Measurements from ENCODE around the gene RRH. TPM values are rescaled to one million over a fixed set of nuclear protein-coding genes. Genes with fewer than 3 reads are reported as not detected.
"Not testable (repeated sequence)": the region's sequence is repeated elsewhere in the genome, so short reads cannot be mapped to it uniquely, and the experiment has no call there.

Gene RRH
- total RNA-seq, 1 donor from 2014 or later = not detected

DNA sequence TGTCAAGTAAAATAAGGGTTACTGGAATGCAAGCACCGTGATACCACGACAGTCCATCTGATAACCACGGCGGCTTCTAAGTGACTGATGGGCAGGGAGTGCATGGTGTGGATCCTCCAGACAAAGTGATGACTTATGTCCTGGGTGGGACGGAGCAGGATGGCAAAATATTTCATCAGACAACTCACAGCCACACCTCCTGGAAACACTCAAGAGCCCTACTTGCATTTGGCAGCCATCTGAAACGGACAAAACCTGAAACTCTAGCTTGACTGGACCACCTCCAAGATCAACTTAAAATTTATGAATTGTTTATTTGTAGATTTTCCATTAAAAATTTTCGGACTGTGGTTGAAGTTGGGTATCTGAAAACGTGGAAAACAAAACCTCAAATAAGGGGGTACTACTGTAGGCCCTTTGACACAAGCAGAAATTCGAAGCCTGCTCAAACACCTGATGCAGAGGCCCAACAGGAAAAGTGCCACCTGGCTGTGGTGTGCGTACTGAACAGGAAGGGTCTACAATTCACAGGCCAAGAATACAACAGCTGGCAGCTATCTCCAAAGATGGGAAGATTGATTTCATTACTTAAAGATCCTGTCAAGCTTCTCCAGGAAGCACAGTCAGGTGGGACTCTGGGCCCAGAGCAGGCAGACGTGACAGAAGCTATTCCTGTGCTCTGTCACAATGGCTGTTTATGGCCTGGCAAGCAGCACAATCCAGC, 46.2 kb downstream of the RRH start:
- Histone ChIP-seq H3K36me3 (no peaks in the 10 kb centered on the region), H3K4me1 (no peaks in the 10 kb centered on the region), H3K27me3 (no peaks in the 10 kb centered on the region), H3K9me3 (no peaks in the 10 kb centered on the region), H3K27ac (no peak overlapping the region), H3K4me3 (no peak overlapping the region)
- intact Hi-C loops (cut with DNase I) = no loop called here
- TF ChIP-seq CTCF (IDR thresholded peaks at IDR 0.05) = no peak
- DNase-seq (ENCODE audit: low spot score in 2 of 2) = no peak

DNA sequence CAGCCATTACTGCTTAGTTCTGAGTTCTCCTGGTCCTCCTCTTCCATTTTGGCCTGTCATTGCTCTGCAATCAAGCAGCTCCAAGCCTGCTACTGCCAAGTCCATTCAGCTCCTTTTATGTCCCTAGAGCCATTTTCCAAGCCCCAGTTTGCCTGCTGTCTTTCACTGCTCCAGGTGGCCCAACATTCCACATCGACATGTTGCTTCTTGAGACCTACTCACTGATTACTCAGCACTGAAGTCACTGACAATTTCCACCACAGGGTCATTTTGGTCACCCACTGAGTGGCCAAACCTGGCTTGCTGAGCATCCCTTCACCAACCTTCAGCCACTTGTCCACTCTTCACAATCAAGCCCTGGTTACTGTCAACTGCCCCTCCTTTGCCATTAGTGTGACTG, 47.3 kb downstream of the RRH start:
- H3K4me3 ChIP-seq = no peak overlapping the region
- DNase-seq (ENCODE audit: low spot score in 2 of 2) = no peak
- H3K27ac ChIP-seq = no peak overlapping the region
- no peak for TF ChIP-seq CTCF (IDR thresholded peaks at IDR 0.05)
- no peaks in the 10 kb centered on the region for H3K4me1 ChIP-seq
- no peaks in the 10 kb centered on the region for H3K9me3 ChIP-seq
- intact Hi-C loops (cut with DNase I) = no loop called here
- no peaks in the 10 kb centered on the region for H3K27me3 ChIP-seq
- no peaks in the 10 kb centered on the region for H3K36me3 ChIP-seq

DNA sequence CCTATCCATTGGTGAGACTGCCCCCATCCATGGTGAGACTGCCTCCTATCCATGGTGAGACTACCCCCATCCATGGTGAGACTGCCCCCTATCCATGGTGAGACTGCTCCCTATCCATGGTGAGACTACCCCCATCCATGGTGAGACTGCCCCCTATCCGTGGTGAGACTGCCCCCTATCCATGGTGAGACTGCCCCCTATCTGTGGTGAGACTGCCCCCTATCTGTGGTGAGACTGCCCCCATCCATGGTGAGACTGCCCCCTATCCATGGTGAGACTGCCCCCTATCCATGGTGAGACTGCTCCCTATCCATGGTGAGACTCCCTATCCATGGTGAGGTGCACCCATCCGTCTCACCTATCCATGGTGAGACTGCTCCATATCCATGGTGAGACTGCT, 47.8 kb downstream of the RRH start:
- DNase-seq (ENCODE audit: low spot score in 2 of 2); intact Hi-C loops (cut with DNase I); H3K36me3 ChIP-seq; H3K4me1 ChIP-seq; H3K27me3 ChIP-seq; H3K9me3 ChIP-seq; H3K4me3 ChIP-seq; H3K27ac ChIP-seq: not testable (repeated sequence)

GRCh38 chr4:109876634-109877265, 49.0 kb downstream of the RRH start:
- Histone ChIP-seq H3K9me3 (no peaks in the 10 kb centered on the region), H3K4me3 (no peak overlapping the region), H3K4me1 (no peaks in the 10 kb centered on the region), H3K27me3 (no peaks in the 10 kb centered on the region), H3K27ac (no peak overlapping the region), H3K36me3 (no peaks in the 10 kb centered on the region)
- no peak for DNase-seq (ENCODE audit: low spot score in 2 of 2)
- intact Hi-C loops (cut with DNase I) = no loop called here
- no peak for TF ChIP-seq CTCF (IDR thresholded peaks at IDR 0.05)

DNA sequence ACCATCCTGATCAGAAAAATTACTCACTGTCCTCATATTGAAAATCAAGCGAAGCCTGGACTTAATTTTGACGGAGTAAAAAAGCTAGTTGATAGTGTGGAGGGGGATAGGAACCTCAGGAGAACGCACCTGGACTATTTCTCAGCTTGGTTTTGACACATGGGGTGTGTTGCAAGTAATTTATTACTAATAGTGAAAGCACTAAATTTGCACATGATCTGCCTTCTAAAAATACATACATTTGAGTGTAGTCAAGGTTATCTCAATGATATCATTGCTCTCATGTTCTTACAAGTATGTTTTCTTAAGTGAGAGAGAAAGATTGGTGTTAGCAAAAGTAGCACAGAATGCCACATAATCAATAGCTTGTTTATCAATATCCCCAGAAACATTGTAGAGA, 49.6 kb downstream of the RRH start:
- H3K4me1 ChIP-seq = no peaks in the 10 kb centered on the region
- DNase-seq (ENCODE audit: low spot score in 2 of 2) = no peak
- H3K27me3 ChIP-seq = no peaks in the 10 kb centered on the region
- H3K36me3 ChIP-seq = no peaks in the 10 kb centered on the region
- no peak for TF ChIP-seq CTCF (IDR thresholded peaks at IDR 0.05)
- no peak overlapping the region for H3K27ac ChIP-seq
- H3K4me3 ChIP-seq = no peak overlapping the region
- H3K9me3 ChIP-seq = no peaks in the 10 kb centered on the region
- intact Hi-C loops (cut with DNase I) = no loop called here

DNA sequence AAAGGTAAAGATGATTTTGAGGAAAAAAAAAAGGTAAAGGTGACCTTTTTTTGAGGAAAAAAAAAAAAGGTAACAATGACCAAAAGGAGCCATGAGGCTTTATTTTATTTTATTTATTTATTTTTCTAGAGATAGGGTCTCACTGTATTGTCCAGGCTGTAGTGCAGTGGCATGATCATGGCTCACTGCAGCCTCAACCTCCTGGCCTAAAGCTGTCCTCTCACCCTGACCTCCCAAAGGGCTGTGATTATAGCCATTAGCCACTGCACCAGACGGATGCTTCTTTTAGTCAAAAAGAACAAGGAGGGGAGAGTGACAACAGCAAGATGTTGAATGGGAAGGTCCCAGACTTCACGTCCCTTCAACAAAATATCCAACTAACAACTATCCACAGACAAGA, 50.6 kb downstream of the RRH start:
- Histone ChIP-seq H3K27me3 (no peaks in the 10 kb centered on the region), H3K36me3 (no peaks in the 10 kb centered on the region), H3K9me3 (no peaks in the 10 kb centered on the region), H3K4me1 (no peaks in the 10 kb centered on the region), H3K4me3 (no peak overlapping the region), H3K27ac (no peak overlapping the region)
- no peak for TF ChIP-seq CTCF (IDR thresholded peaks at IDR 0.05)
- intact Hi-C loops (cut with DNase I) = no loop called here
- DNase-seq (ENCODE audit: low spot score in 2 of 2) = no peak

Measured in ascending aorta (tissue), 2 donors.